Hematopoietic multipotent progenitor cell treated with erythropoietin and hydrocortisone succinate and interleukin-3 and kit ligand, for 4 days (in vitro differentiated cells): ENCODE measurements around the gene DMXL1.
"Not testable (repeated sequence)": the region's sequence is repeated elsewhere in the genome, so short reads cannot be mapped to it uniquely, and the experiment has no call there.

ENCODE experiments used
- DNase-seq: peaks from one replicate; pipeline ENCODE4 v3.0.0-alpha.2; 2015

DMXL1 gene

DNA sequence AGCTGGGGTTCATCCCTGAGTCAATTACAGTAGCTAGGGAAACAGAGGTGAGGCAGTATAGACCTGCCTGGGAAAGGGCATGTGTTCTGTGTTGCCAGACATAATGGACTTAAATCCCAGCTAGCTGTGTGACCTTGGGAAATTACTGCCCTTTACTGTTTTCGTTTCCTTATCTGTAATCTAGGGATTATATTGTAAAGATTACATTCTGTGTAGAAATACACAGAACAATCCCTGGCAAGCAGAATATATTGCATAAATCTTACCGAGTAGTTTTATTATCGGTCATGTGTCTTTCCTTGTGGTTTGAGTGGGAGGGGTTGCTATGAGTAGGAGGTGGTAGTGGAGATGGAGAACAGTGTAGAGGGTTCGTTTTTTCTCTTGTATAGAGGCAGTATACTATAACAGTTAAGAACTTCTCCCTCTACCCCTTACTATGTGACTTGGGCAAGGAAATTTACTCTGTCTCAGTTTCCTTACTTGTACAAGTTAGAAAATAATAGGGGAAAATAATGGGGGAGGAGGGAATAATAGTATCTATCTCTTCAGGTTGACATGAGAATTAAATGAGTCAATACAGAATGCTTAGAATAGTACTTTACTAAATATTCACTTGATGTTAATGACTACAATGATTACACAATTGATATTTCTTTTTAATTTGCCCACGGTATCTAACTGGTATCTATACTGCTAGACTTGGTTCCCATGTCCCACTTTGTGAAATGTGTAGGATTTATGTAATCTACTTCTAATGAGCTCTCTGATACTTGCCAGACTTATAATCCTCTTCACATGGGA, 7.1 kb upstream of the DMXL1 start:
- peak; percentile 91 for DNase-seq

DNA sequence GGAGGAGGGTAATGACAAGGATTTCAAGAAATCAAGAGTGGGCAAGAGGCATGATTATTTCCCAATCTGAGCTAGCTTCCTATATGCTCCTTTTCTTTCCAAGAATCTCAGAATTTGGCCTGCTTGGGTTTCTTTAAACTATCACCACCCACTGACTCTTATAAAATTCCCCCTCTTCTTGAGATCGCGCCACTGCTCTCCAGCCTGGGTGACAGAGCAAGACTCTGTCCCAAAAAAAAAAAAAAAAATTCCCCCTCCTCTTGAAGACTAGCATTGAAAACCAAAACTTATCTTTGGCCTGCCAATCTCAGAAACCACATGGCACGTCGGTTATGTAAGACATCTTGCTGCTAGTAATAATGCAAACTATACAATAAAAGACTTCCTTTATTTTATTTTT, 3.4 kb upstream of the DMXL1 start:
- DNase-seq = peak; percentile 66

DNA sequence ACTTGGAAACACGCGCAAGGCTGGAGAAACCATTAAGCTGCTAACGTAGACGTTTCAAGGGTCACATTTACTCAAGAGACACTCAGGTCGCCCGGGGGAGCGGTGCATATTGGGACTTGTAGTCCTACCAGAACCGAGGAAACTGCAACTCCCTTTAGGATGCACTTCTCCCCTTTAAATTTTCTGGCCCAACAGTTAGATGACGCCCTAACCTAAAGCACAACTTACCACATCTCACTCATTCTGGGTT, 384 bp upstream of the DMXL1 start:
- DNase-seq = no peak

DNA sequence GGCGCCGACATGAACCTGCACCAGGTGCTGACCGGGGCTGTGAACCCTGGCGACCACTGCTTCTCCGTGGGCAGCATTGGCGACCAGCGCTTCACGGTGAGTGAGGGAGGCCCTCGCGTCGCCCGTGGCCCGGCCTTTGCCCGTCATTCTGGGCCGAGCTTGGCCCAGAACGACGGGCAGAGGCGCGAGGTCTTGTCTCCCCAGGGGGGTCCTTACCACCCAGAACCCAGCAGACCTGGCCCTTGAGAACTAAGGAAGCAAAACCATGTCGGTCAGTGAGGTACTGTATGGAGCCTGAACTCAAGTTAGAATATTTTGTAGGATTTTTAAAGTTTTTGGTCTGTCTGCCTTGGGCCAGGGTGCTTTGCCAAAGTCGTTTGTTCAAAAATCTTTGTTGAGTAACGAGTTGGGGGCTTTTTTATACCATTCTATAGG, 691 bp downstream of the DMXL1 start:
- DNase-seq = peak; percentile 40

DNA sequence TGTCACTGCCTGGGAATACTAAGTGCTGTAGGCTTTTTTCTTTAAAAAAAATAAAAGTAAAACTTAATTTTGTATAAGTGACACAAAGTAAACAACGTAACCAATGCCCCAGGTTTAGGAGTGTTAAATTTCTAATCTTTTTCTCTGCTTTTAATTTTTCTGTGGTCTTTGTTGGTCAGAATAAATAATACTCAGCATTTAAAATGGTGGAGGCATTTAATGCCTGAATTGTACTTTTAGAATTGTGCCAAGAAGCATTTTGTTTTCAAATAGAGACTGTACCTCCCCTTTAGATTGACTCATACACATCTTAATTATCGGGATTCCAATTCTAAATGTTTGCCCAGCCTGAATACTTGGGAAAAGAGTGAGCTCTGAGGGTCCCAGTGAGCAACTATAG, 1.6 kb downstream of the DMXL1 start:
- no peak for DNase-seq

DNA sequence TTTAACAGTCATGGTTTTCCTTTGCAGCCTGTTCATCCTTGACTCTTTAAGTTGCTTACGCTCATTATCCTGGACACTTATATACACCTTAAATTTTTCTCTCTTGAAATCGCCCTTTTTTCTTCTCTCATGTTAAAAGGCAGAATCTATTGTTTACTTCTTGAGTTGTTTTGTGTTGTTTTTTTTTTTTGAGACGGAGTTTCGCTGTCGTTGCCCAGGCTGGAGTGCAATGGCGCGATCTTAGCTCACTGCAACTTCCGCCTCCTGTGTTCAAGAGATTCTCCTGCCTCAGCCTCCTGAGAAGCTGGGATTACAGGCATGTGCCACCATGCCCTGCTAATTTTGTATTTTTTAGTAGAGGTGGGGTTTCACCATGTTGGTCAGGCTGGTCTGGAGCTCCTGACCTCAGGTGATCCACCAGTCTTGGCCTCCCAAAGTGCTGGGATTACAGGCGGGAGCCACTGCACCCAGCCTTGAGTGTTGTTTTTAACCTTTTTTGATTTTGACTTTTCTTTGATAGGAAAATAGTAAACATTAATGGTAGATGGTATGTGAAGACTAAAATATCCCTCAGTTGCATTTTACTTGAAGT, 3.0 kb downstream of the DMXL1 start:
- DNase-seq = not testable (repeated sequence)

DNA sequence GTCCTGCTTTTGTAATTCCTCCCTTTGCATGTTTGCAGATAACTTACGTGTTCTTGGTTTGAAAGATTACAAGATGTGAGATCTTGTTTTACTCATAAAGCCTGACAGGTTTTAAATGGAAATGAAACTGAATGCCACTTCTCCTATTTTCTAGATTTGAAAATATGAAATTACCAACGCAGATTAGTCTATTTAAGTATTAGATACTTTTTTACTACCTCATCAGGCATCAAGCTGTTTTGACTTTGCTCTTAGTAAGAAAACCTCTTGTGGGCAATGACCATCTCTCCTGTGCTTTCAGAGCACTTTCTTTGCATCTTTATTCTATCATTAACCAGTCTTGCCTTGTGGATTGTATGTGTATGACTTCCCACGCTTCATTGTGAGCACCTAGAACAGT, 3.5 kb downstream of the DMXL1 start:
- no peak for DNase-seq

DNA sequence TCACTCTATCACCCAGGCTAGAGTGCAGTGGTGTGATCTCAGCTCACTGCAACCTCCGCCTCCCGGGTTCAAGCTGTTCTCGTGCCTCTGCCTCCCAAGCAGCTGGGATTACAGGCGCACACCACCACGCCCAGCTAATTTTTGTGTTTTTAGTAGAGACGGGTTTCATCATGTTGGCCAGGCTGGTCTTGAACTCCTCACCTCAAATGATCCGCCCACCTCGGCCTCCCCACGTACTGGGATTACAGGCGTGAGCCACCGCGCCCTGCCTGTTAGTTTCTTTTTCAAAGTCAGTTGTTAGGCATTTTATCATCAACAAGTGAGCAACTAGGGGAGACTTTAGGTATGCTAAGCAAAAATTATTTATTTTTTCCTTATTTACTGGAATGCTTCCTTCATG, 4.4 kb downstream of the DMXL1 start:
- not testable (repeated sequence) for DNase-seq

DNA sequence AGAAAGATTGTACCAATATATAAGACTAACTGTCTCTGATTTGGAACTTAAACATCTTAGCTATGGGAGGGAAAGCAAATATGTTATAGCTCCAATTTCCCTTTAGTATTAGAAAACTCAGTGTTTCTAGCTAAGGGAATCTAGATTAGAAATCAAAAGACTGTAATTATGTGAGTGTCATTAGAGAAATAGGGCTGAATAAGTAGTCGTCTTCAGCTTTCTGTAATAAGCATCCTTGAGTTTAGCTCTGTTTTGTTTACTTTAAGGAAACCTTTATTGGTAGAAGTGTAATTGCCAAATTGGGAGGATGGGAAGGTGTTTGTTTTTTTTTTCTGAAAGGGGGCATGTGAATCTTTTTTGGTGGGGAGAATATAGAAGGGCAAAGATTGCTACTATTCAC, 5.2 kb downstream of the DMXL1 start:
- no peak for DNase-seq

DNA sequence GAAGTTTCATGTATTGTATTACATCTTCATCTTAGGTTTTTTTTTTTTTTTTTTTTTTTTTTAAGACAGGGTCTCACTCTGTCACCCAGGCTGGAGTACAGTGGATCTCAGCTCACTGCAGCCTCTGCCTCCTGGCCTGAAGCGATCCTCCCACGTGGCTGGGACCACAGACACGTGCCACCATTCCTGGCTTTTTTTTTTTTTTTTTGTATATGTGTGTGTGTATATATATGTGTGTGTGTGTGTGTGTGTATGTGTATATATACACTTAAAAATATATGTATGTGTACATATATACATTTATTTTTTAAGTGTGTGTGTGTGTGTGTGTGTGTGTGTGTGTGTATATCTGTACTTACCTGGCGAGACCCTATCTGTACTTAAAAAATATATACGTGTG, 6.6 kb downstream of the DMXL1 start:
- no peak for DNase-seq

DNA sequence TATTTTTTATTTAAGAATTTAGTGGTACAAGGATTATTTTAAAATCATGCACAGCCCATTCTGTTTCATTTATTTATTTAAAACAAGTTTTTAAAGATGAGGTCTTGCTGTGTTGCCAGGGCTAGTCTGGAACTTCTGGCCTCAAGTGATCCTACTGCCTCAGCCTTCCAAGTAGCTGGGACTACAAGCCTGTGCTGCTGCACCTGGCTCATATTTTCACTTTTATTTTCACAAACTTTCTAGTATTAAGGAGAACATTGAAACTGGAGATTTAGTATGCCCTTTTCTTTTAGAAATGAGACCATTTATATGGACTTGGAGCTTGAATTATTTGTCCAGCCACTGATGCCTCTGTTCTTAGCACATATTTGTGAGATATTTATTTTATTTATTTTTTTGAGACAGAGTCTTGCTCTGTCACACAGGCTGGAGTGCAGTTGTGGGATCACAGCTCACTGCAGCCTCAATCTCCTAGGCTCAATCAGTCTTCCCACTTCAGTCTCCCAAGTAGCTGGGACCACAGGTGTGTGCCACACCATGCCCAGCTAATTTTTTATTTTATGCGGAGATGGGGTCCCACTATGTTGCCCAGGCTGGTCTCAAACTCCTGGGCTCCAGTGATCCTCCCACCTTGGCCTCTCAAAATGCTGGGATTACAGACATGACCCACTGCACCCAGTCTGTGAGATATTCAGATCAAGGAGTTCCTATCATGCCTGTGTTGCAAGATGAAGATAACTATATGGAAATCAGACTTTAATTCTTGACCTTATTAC, 7.4 kb downstream of the DMXL1 start:
- DNase-seq = no peak

DNA sequence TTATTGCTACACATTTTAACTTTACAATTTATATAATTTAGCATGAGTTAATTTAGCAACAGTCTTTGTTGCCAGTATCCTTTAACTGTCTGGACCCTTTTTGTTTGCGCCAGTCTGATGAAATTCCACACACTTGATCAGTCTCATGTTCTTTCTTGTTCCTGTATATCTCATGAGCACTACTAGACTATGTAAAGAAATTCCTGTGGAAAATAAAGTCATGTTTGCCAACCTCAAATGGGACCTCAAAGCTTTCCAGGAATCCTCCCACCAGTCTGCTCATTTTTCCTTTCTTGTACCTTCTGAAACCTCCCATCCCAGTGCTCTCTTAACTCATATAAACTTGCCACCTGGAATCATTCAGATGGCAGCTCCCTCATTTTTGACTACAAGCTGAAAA, 8.0 kb downstream of the DMXL1 start:
- DNase-seq = no peak

DNA sequence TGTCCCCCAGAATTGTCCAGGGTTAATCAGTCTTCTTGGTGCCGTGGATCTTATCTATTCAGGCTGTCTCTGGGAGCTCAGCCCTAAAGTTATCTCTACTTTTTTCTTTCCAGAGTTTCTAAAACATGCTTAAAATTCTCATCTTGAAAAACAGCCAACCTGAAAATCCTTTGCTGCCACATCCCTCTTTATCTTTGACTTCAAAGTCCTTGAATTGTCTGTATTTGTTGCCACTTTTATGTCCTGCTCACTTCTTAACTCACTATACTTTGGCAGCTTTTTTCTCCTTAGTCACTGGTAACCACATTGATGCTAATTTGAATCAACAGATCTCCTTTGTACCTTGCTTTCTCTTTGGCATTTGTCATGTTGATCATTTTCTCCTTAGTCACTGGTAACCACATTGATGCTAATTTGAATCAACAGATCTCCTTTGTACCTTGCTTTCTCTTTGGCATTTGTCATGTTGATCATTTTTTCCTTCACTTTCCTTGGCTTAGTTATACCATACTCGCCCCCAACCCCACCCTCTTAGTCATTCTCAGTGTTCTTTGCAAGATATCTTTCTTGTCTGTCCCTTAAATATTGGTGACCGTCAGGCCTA, 8.5 kb downstream of the DMXL1 start:
- DNase-seq = peak; percentile 52

DNA sequence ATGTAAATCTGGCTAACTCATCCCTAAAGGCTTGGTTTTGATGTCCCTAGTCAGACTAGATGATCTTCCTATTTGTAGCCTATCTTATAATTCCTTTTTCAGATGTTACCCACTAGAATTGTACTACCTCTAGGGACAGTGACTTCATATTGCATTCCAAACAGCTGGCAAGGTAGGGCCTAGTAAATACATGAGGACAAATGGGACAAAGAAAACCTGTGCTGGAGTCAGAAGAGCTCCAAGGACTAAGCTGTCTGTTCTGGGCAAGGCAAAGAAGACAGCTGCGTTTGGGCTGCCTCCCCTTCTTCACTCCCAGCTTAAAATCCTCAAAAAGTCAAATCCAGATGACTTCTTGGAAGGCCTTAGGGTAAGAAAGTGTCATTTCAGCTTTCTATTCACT, 10.0 kb downstream of the DMXL1 start:
- no peak for DNase-seq

DNA sequence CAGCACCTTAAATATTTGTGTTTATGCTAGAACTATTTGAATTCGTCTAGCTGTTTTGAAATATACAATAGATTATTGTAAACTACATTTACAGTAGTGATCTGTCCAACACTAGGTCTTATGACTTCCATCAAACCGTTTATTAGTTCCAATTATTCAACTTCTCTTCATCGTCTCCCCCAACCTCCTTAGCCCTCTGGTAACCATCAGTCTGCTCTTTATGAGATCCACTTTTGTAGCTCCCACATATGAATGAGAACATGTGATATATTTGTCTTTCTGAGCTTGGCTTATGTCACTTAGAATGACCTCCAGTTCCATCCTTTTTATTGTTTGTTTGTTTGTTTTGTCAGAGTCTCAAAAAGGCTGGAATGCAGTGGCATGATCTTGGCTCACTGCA, 11.8 kb downstream of the DMXL1 start:
- no peak for DNase-seq

DNA sequence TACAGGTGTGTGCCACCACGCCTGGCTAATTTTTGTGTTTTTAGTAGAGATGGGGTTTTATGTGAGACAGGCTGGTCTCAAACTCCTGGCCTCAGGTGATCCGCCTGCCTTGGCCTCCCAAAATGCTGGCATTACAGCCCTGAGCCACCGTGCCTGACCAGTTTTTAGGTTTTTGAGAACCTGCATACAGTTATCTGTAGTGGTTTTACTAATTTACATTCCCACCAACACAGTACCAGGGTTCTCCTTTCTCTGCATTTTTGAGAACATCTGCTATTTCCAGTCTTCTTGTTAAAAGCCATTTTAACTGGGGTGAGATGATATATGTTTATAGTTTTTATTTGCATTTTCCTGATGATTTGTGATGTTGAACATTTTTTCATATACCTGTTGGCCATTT, 12.8 kb downstream of the DMXL1 start:
- DNase-seq = no peak

DNA sequence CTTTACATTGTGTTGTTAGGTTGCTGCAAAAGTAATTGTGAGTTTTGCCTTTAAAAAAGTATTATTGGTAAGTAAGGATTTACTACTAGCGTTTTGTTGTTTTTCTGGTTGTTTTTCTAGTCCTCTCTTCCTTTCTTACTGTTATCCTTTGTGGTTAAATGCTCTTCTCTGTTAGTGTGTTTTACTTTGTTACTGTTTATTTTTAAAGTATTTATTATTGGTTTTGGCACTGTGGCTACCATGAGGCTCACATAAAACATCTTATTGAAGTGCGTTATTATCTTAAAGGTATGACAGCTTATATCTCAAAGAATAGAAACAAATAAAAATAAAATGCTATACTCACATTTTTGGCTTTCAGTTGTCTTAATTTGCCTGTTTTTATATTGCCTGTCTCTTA, 17.6 kb downstream of the DMXL1 start:
- no peak for DNase-seq

DNA sequence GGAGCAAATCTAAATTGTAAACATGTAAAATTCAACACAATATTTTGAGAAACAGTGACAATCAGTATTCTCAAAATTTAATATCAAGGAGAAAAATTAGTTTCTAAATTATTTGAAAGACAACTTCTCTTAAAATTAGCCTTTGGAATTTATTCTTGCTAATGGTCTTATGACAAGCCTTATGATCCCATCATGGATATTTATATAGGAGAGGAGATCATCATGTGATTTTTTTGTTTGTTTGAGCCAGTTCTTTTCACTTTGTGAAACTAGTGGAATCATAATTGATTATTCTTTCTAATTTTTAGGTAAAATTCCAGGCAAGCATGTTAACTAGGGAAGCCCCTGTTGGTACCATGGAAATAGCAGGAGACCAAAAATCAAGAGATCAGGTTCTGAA, 24.7 kb downstream of the DMXL1 start:
- DNase-seq = no peak

DNA sequence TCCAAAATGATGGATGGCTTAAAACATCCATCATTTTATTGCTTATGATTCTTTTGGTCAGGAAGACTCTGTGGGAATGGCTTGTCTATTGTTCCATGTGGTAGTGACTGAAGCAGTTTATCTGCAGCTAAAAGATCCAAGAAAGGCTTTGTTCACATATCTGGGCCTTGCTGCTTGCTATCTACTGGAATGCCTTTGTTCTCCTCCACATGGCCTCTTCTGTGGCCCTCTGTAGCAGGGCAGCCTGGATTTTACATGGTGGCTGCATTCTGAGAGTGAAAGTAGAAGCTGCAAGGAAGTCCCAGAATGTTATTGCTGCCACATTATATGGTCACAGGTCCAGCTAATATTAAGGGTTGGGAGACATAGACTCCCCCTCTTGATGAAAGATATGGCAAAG, 35.1 kb downstream of the DMXL1 start:
- no peak for DNase-seq

DNA sequence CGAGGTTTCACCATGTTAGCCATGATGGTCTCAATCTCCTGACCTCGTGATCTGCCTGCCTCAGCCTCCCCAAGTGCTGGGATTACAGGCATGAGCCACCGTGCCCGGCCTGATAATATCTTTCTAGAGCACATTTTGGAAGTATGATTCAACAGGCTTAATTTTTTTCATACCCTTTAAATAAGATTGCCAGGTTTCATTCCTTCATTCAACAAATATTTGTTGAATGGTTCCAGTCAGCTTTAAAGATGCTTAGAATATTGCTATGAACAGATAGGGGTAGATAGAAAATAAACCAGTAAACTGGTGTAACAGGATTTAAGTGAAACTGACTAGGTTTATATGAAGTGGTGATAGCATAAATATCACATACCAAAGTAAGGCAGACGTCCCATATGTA, 41.3 kb downstream of the DMXL1 start:
- no peak for DNase-seq

DNA sequence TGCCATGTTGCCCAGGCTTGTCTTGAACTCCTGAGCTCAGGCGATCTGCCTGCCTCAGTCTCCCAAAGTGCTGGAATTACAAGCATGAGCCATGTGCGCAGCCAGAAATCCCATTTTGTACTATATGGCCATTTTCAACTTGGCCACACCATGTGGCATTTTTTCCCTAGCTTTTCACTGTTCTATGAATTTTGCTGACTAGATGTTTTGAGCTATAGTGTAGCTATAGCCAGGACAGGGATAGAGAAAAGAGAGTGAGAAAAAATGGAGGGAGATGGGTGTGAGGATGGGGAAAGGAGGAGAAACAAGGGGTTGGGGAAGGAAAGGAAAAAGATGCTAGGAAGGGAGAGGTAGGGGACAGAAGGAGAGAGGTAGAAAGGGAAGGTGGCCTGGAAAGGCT, 46.4 kb downstream of the DMXL1 start:
- no peak for DNase-seq

DNA sequence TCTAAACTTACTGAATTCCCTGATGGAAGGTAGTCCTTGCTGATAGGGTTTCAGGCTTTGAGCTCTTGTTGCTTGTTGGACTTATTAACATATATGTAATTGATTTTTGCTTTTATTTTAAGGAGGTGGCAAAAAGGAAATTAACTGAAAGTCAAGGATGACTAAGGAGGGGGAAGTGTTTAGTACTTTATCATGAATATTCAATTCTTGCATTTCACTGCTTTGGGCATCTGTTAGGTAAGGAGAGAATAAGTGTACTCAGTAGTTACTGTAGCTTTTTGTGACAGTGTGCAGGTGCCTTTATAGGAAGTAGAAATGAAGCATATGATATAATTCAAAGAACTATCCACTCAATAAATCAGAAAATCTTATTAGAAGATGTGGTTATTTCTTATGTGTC, 47.1 kb downstream of the DMXL1 start:
- no peak for DNase-seq

DNA sequence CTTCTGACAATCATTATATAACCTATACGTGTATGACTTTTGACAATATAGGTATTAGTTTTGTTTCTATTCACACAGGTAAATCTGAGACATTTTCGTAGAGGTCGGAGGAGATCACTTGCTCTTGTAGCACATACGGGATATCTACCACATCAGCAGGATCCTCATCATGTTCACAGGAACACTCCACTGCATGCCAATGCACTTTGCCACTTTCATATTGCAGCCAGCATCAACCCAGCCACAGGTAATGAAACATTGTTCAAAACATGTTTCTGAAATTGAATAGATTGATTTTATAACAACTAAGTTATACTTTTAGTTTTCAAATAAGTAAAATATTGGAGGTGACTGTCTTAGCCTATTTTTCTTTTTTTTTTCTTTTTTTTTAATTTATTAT, 50.0 kb downstream of the DMXL1 start:
- no peak for DNase-seq

DNA sequence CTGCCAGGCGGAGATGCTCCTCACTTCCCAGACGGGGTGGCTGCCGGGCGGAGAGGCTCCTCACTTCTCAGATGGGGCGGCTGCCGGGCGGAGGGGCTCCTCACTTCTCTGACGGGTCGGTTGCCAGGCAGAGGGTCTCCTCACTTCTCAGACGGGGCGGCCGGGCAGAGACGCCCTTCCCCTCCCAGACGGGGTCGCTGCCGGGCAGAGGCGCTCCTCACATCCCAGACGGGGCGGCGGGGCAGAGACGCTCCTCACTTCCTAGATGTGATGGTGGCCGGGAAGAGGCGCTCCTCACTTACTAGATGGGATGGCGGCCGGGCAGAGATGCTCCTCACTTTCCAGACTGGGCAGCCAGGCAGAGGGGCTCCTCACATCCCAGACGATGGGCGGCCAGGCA, 51.6 kb downstream of the DMXL1 start:
- not testable (repeated sequence) for DNase-seq
